LNCaP clone FGC (cell line): Measurements from ENCODE around the gene RHOBTB3.
A peak's percentile ranks its signal among the peaks of the same experiment; 100 is the strongest.

Experiments used
- DNase-seq: peaks from one replicate; pipeline ENCODE4 v3.0.0-alpha.2; 2011; ENCODE audit warnings: low read depth
- H3K4me3 ChIP-seq: 2 replicates; pipeline ENCODE4 v1.5.1; 2011; ENCODE audit warnings: mild to moderate bottlenecking, low read depth, low read length, control low read depth
- TF ChIP-seq, protein P1 (sequence below): IDR thresholded peaks from 2 replicates; pipeline ENCODE4 v1.5.1; 2012; ENCODE audit warnings: mild to moderate bottlenecking; ENCODE audit not compliant: control insufficient read depth, insufficient read depth; ENCODE audit errors: extremely low read depth

Gene RHOBTB3

DNA sequence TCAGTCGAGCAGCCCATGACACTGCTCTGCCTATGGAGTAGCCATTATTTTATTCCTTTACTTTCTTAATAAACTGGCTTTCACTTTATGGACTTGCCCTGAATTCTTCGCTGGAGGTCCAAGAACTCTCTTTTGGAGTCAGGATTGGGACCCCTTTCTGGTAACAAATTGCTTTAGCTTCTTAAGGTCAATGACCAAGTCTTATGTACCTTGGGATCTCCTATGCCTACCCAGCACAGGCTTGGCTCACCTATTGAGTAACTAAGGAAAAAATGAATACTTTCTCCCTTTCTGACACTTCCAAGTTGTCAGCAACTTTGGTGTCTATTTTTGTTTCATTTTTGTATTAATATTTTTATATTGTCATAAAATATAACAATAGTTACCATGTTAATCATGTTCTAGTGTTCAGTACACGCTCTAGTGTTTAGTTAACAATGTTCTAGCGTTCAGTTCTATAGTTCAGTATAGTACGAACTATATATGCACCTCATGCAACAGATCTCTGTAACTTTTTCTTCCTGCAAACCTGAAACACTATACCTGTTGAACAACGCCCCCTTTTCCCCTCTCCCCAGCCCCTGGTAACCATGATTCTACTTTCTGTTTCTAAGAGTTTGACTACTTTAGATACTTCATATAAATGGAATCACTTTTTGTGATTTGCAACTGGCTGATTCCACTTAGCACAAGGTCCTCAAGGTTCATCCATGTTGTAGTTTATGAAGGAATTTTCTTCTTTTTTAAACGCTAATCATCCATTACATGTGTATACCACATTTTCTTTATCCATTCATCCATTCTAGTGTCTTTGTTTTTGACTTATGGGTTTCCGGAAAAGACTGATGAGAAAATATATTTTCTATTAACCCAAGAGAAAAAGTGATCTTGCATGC is 1.8 kb upstream of the RHOBTB3 start:
- TF ChIP-seq, protein P1, sequence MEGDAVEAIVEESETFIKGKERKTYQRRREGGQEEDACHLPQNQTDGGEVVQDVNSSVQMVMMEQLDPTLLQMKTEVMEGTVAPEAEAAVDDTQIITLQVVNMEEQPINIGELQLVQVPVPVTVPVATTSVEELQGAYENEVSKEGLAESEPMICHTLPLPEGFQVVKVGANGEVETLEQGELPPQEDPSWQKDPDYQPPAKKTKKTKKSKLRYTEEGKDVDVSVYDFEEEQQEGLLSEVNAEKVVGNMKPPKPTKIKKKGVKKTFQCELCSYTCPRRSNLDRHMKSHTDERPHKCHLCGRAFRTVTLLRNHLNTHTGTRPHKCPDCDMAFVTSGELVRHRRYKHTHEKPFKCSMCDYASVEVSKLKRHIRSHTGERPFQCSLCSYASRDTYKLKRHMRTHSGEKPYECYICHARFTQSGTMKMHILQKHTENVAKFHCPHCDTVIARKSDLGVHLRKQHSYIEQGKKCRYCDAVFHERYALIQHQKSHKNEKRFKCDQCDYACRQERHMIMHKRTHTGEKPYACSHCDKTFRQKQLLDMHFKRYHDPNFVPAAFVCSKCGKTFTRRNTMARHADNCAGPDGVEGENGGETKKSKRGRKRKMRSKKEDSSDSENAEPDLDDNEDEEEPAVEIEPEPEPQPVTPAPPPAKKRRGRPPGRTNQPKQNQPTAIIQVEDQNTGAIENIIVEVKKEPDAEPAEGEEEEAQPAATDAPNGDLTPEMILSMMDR: no peak
- DNase-seq: no peak
- no peak overlapping the region for H3K4me3 ChIP-seq

DNA sequence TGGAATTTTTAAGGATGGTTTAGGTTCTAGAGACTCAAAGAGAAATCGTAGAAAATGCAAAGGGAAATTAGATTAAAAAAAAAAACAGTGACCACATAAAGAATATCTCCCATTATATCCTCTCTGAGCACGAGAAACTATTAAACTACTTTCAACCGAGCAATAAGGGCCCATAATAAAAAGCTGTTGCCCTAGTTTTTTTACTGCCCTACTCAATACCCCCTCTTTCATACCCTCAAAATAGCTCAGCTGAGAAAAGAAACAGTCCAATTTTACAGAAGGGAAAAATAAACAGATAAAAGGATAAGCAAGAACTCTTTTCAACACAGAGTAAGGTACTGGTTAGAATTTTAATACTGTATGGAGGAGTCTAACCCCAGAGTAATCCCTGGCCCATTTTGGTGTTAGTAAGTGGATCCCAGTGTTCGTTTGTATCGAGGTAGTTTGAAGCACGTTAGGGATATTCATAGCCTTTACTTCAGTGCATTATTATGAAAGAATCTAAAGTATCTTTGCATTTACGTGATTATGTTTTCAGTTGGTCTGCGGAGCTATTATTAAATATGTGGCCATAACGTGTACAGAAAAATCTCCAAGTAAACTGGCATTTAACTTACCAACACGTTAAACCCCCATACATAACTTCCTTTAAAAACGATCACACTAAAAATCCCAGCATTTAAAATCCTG is 980 bp upstream of the RHOBTB3 start:
- no peak for DNase-seq
- TF ChIP-seq, protein P1: no peak
- no peak overlapping the region for H3K4me3 ChIP-seq

DNA sequence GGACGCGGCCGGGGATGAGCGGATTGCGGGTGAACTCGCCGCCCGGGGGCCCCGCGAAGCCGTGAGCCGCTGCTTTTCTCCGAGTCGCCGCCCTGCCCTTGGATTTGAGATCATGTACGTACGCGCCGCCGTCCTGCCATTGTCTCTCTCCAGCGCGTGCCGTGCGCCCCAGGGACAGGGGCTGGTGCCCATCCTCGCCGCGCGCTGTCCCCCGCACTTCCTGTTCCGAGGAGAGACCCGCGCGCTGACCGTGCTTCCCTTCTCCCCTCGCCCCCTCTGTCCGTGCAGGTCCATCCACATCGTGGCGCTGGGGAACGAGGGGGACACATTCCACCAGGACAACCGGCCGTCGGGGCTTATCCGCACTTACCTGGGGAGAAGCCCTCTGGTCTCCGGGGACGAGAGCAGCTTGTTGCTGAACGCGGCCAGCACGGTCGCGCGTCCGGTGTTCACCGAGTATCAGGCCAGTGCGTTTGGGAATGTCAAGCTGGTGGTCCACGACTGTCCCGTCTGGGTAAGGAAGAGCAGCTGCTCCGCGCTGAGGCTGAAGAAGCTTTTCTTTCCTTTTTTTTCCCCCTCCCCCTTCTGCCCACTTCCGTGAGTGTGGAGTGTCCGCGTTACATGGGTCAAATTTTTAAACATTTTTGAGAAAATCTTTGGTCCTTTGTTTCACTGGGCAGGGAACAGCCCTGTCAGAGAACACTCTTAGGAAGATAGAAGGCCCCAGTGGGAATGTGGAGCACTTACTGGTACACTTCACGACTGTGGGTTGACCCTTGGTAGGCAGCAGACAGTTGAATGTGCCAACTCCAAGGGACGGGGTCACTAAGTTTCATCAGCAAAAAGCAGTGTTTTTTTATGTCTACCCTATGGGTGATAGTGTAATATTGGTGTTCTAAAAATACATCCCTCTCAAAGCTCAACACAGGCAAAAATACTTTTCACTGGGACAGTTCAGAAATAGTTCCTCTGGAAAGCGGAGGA is 727 bp downstream of the RHOBTB3 start:
- no peak for DNase-seq
- H3K4me3 ChIP-seq: peak overlapping the region; percentile 57
- TF ChIP-seq, protein P1: no peak

DNA sequence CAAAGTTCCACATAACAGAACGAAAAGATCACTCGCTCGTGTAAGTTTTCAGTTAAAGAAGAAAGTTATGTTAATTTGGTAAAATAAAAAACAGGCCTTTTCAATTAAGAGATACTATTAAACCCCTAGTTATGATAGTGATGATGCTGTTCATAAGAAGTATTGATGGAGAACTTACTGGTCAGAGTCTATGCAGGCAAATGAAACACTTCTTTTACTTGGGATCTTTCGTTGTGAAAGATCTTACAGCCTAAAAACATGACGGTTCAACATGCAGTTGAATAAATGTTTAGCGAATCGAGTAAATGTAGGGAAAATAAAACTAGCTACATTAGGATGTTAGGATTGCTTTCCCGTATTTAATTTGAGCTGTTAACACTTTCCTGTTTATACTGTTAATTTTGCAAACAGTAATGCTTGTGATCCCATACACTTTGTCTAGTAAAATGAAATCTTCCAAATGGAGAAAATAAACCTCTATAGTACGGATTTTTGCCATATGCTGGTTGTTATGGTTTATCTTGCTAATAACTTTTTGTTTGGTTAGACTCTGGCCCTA is 2.0 kb downstream of the RHOBTB3 start:
- TF ChIP-seq, protein P1: no peak
- H3K4me3 ChIP-seq: no peak overlapping the region

DNA sequence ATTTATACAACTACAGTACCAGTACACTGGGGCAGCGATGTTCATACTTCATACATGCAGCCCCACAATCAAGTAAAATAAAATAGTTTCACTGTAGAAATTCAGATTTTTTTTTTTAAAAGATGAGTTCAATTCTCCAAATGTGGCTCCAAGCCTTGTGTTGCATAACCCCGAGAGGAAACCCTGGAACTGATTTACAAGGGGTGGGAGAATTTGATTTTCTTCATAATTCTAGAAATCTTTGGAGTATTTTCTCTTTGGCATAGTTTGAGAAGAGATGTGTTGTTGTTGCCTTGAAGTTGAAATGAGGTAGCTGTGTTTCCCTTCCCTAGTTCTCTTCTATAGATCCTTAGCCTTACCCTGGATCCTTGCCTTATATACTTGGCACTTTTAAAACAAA is 3.1 kb downstream of the RHOBTB3 start:
- TF ChIP-seq, protein P1: no peak
- H3K4me3 ChIP-seq: no peak overlapping the region
- no peak for DNase-seq

More for the DNA sequence above, 2.0 kb downstream of the RHOBTB3 start:
- DNase-seq: no peak

DNA sequence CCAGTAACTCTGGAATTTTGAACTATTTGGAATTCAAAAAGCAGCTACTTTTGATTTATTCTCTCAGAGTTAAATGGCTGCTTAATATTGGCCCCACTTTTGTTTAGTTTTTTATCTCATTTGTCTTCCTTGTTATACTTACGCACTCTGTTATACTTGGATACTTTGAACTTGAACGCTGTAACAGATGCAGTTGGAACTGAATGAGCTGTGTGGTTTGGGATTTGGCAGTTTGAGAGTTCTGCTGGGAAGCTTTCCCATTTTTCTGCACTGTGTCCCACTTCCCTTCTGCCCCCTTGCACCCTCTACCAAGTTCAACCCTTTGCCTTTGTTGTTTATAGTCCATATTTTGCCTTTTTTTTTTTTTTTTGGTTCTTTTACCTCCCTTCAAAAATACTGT is 3.8 kb downstream of the RHOBTB3 start:
- no peak for DNase-seq
- no peak overlapping the region for H3K4me3 ChIP-seq
- TF ChIP-seq, protein P1: no peak
